HG03457 (cell line): ENCODE data around the gene ZNF341.
"Not testable (repeated sequence)": the region's sequence is repeated elsewhere in the genome, so short reads cannot be mapped to it uniquely, and the experiment has no call there.

Experiments used
- ATAC-seq: cut with Tn5 transposase; IDR thresholded peaks from one replicate; pipeline ENCODE4 v1.9.1; 2021; ENCODE audit warnings: moderate number of reproducible peaks; ENCODE audit not compliant: unreplicated experiment

Gene ZNF341

GRCh38 chr20:33791959-33792597 is 60.3 kb downstream of the ZNF341 start:
- ATAC-seq: no peak

DNA sequence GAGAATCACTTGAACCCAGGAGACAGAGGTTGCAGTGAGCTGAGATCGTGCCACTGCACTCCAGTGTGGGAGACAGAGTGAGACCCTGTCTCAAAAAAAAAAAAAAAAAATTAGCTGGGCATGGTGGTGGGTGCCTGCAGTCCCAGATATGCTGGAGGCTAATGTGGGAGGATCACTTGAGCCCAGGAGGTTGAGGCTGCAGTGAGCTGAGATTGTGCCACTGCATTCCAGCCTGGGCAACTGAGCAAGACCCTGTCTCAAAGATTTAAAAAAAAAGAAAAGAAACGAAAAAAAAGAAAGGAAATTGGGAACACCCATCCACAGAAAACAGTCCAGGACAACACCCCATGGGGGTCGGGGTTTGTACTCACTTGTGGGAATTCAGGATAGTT is 60.8 kb downstream of the ZNF341 start:
- not testable (repeated sequence) for ATAC-seq

- ATAC-seq: no peak
These were observed 61.5 kb downstream of the ZNF341 start for GRCh38 chr20:33793011-33793931.

DNA sequence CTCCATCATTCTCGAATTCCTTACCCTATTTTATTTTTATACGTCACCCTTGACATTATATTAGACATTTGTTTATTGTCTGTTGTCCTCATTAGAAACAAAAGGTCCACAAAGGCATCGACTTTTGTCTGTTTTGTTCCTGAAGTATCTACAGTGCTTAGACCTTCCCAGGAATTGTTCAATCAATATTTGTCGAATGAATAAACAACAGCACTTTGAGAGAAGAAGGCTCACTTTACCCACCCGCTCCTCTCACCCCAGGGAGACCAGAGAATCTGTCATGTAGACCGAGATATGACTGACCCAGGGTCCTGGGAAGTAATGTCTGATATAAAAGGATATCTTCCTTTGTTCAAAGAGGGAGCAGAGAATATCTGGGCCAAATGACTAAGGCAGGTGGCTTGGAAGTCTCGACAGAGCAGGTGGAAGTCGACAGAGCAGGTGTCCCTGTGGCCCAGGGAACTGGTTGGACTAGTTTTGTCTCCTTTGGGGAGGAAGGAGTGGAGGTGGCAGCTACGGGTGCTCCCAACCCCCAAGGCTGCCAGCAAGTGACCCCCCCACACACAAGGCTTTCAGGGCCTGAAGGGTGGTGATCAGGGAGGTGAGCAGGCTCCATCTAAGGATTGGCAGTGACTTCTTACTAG is 64.6 kb downstream of the ZNF341 start:
- ATAC-seq: no peak

DNA sequence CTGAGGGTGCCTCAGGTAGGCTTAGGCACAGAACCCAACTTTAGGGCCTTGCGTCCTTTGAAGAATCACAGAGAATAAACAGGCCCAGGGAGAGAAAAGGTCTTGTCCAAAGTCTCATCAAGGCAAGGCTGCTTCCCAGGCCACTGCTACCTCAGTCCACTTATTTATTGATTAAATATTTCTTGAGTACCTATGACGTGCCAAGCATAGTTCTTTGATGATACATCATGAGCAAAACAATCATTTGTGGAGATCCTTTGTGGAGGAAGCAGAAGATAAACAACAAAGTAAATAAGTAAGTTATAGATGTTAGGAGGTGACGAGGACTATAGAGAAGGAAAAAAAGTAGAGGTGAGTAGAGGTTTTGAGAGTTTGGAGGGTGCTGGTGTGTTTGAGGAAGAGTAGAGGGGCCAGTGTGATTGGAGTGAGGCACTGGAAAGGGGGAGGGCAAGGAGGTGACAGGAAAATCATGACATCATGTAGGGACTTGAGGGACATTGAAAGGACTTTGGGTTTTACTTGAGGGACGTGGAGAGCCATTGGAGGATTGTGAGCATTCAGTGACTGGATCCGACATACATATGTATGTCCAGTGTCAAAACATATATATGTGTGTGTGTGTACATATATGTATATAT is 65.2 kb downstream of the ZNF341 start:
- no peak for ATAC-seq

GRCh38 chr20:33798444-33798843 is 66.6 kb downstream of the ZNF341 start:
- no peak for ATAC-seq

GRCh38 chr20:33803921-33804337 is 72.1 kb downstream of the ZNF341 start:
- ATAC-seq: no peak

- no peak for ATAC-seq
These were observed 76.6 kb downstream of the ZNF341 start for GRCh38 chr20:33808388-33808787.

DNA sequence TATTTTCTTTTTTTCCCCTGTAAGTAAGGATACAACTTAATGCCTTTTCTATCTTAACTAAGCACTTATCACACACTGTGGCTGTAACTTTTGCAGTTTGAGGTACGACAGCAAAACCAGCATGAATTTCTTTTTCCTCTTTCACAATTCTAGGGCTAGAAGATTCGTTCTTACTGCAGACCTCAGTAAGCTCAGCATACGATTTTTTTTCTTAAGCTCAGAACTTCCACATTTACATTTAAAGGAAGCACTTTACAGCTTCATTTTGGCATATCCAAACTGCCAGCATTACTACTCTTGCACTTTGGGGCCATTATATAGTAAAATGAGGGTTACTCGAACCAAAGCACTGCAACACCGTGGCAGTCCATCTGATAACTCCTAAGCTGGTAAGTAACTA is 78.5 kb downstream of the ZNF341 start:
- no peak for ATAC-seq

GRCh38 chr20:33810885-33811775 is 79.3 kb downstream of the ZNF341 start, which contains the start of gene CHMP4B:
Gene CHMP4B, plus strand, starts transcription at chr20:33811348. Its CDS starts 121 bp downstream, at chr20:33811469.
- peak; percentile 89 for ATAC-seq

- no peak for ATAC-seq
These were observed 80.0 kb downstream of the ZNF341 start for GRCh38 chr20:33811776-33812151.

DNA sequence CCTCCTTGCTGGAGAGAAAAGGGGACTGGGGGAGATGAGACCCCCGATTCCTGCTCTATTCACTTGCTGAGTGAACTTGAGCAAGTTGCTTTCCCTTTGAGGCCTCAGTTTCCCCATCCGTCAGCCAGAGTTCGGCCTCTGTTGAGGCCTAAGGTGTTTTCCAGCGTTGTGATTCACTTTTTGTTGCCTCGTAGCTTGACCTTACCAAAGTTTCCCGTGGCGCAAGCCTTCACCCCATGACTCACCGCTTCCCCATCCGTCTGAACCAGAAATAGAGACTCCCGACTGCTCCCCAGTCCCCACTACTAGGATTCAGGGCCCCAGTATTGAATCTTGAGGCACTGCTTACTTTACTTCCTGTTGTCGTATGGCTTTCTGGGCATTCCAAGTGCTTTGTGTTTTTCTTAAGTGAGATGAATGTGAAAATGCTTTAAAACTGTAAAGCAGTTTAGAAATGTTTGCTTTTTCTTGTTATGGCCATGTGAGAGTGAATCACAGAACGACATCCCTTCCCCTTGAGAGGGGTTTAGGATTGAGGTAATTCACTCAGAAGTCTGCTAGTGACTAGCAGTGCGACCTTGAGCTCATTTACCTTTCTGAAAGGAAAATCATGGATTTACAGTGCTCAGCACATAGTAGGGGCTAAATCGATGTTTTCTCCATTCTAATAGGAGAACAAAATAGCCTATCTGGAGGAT is 80.5 kb downstream of the ZNF341 start:
- no peak for ATAC-seq

DNA sequence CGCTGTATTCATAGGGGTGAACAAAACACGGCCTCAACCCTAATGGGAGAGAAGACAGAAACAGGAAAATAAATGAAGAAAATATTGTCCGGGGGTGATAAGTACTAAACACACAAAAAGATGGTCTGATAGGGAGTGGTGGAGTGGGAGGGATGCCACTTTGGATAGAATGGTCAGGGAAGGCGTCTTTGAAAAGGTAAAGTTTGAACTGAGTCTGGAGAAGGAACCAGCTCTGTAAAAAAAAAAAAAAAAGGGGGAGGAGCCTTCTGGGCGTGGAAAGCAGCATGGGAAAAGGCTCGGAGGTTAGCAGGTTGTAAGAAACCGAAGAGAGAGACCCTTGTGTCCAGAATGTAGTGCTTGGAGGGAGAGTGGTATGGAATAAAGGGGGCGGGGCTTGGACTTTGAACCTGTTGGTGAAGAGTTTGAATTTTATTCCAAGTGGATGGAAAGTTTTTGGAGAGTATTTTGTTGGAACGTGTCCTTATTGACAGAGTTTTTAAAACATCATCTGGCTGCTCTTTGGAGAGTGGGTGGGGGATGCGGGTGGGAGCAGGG is 81.2 kb downstream of the ZNF341 start:
- ATAC-seq: no peak

- no peak for ATAC-seq
These were observed 82.5 kb downstream of the ZNF341 start for GRCh38 chr20:33814238-33814712.

- ATAC-seq: no peak
These were observed 83.9 kb downstream of the ZNF341 start for GRCh38 chr20:33815671-33816070.

GRCh38 chr20:33816191-33816590 is 84.4 kb downstream of the ZNF341 start:
- ATAC-seq: no peak

DNA sequence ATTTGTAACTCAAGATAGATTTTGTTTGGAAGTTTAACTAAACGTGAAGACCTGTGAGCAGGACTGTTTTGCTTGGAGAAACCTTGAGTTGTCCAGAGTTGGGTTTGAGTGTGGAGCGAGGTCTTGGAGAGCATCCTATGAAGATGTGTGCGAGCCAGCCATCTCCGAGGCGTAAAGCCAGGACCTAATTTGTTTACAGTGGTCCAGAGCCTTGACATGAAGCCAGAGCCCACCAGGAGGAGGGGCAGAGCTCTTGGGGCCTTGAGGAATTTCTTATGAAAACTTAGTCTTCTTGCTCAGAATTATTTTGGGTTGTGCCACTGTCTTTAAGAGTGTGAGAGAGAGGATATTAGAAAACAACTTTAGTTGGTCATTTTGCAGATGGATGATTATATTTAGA is 85.6 kb downstream of the ZNF341 start:
- ATAC-seq: no peak

- no peak for ATAC-seq
These were observed 87.7 kb downstream of the ZNF341 start for GRCh38 chr20:33819456-33819855.

DNA sequence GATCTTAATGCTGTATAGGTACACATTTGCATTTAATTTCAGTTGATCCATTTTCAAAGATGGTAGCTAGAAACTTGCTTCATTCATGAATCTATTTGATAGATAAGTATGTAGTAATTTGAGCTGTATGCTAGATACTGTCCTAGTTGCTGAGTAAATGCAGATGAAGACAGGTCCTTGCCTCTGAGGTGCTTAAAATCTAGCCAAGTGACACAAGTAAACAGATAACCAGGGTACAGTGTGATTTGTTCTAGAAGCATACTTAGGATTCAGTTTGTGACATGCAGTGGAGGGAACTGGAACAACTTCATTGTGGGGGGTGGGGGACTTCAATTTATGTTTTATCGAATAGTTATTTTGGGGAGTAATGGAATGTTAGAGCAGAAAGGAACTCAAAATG is 88.6 kb downstream of the ZNF341 start:
- no peak for ATAC-seq
